Cardiac fibroblast (primary cell): ENCODE data around the gene IL6R.

Source experiments
- DNase-seq, 2 donors: peaks; one replicate each; pipeline versions ENCODE4 v3.0.0 to v3.0.0-alpha.2; 2010; ENCODE audit warnings: low read depth in 2 of 2
- H3K4me3 ChIP-seq, 2 donors: replicated peaks in 1 of 2; 1 replicate in 1 of 2; 2 replicates in 1 of 2; pipeline ENCODE4 v1.5.1; 2011; ENCODE audit warnings: low read depth in 2 of 2, low read length in 2 of 2, mild to moderate bottlenecking in 2 of 2, moderate library complexity in 1 of 2
- CTCF ChIP-seq: IDR thresholded peaks from one replicate; pipeline ENCODE4 v1.5.1; 2011; ENCODE audit warnings: low read depth, mild to moderate bottlenecking, low read length, inconsistent platforms

Gene IL6R

GRCh38 chr1:154402409-154402921 is 2.7 kb upstream of the IL6R start:
- no peak for DNase-seq
- no peak overlapping the region for H3K4me3 ChIP-seq
- no peak for TF ChIP-seq CTCF

GRCh38 chr1:154403261-154403943 is 1.7 kb upstream of the IL6R start:
- TF ChIP-seq CTCF, result no peak
- no peak overlapping the region for H3K4me3 ChIP-seq
- no peak for DNase-seq

- no peak for TF ChIP-seq CTCF
- no peak for DNase-seq
- H3K4me3 ChIP-seq, result no peak overlapping the region
These were observed 1.2 kb upstream of the IL6R start for GRCh38 chr1:154403983-154404382.

GRCh38 chr1:154404511-154404931 is 622 bp upstream of the IL6R start:
- H3K4me3 ChIP-seq, result peak overlapping the region; percentile 73 to 79
- DNase-seq, result no peak
- no peak for TF ChIP-seq CTCF

GRCh38 chr1:154405747-154406571 is 816 bp downstream of the IL6R start:
- H3K4me3 ChIP-seq, result peak overlapping the region; percentile 73 to 79
- peak; percentile 51 for TF ChIP-seq CTCF
- DNase-seq, result peak; percentile 67 to 70

- peak overlapping the region; percentile 73 to 79 for H3K4me3 ChIP-seq
- no peak for TF ChIP-seq CTCF
- no peak for DNase-seq
These were observed 1.4 kb downstream of the IL6R start for GRCh38 chr1:154406572-154406879.

GRCh38 chr1:154406886-154407197 is 1.7 kb downstream of the IL6R start:
- TF ChIP-seq CTCF, result no peak
- DNase-seq, result no peak
- H3K4me3 ChIP-seq, result peak overlapping the region; percentile 73 to 79
